Medulla oblongata (tissue), 1 donor: ENCODE data around the gene SFMBT2.

Experiments used
- DNase-seq: peaks from one replicate; pipeline ENCODE4 v3.0.0-alpha.2; 2015; ENCODE audit errors: extremely low spot score

The SFMBT2 gene

DNA sequence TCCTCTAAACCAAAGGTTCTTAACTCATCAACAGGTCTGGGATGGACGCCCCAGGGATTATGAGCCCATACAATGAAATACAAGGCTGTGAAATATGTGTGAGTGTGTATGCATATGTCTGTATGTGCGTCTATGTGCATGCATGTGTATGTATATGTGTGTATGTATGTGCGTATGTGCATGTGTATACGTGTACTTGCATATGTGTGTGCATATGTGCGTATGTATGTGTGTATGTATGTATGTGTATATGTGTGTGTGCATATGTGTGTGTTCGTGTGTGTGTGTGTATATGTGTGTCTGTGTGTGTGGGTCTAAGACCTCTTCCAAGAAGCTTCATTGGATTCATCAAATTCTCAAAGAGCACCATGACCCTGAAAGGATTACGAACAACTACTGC lies 112.3 kb downstream of the SFMBT2 start:
- DNase-seq = no peak

DNA sequence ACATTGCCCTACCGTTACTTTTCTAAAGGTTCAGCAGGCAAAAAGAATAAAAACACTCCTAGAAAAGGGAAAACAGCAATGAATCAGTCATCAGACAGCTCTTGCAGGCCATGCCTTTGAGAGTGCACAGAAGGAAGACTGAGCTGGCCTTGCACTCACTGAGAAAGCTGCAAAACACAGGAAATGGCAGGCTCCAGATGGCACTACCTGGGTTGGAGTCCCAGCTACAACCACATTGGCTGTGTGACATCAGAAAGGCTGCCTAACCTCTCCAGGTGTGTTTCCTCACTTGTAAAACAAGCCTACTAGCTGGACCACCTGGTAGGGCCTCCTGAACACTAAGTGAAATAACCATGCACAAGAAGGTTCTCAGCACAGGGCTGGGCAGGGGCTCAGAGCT lies 113.7 kb downstream of the SFMBT2 start:
- DNase-seq = no peak

- no peak for DNase-seq
Measured at GRCh38 chr10:7296648-7297047, 114.2 kb downstream of the SFMBT2 start.

DNA sequence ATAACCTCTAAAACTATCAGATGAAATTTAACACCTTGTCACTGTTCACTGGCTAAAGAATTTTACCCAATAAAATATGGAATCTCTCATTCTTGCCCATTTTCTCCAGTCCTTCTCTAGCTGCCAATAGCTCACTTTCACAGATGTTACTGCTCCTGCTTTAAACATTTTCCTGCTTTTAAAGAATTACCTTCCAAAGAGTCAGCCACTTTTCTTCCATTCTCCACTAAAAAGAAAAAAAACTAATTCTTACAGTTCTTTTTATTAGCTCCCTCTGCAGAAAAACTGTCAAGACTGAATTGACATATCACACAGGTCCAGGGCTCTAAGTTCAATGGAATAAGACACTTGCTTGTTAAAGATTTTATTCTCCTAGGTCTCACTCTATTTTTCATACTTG lies 114.8 kb downstream of the SFMBT2 start:
- no peak for DNase-seq

DNA sequence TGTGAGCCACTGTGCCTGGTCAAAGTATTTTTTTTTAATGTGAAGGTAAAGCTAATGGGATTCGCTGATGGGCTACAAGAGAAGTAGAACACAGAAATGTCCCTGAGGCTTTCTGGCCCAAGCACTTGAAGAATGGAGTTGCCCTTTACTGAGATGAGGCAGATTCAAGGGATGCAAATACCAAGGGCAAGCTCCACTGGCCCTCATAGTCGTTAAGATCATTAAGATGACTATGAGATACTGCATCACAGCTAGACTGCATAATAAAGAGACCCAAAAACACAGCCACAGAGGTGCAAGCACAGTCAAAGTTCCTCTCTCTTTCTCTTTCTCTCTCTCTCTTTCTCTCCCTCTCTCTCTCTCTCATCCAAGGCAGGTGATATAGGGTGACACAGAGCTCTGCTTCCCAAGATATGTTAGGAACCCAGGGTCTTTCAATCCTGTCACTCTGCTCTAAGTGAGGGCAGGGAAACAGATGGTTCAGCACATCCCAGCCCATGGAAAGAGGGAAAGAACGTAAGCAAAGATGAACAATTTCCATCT lies 117.4 kb downstream of the SFMBT2 start:
- no peak for DNase-seq

GRCh38 chr10:7291487-7292270 lies 119.2 kb downstream of the SFMBT2 start:
- DNase-seq = no peak

GRCh38 chr10:7288060-7288690 lies 122.7 kb downstream of the SFMBT2 start:
- no peak for DNase-seq

GRCh38 chr10:7287377-7287776 lies 123.5 kb downstream of the SFMBT2 start:
- no peak for DNase-seq

- no peak for DNase-seq
Measured at GRCh38 chr10:7285522-7286322, 125.1 kb downstream of the SFMBT2 start.

DNA sequence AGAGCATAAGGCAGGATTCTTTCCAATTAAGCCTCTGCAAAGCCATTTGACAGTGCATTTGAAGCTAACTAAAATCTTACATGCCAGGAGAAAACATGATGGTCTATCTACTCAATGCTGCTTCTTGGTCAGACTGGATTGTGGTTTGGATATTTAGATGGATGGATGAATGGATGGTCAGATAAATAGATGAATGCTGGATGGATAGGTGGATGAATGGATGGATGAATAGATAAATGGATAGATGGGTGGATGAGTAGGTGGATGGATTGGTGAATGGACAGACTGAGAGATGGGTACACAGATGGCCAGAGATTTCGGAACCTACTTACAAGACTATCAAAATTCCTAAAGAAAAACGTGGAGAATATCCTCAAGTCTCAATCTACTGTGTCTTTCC lies 127.6 kb downstream of the SFMBT2 start:
- DNase-seq = no peak

DNA sequence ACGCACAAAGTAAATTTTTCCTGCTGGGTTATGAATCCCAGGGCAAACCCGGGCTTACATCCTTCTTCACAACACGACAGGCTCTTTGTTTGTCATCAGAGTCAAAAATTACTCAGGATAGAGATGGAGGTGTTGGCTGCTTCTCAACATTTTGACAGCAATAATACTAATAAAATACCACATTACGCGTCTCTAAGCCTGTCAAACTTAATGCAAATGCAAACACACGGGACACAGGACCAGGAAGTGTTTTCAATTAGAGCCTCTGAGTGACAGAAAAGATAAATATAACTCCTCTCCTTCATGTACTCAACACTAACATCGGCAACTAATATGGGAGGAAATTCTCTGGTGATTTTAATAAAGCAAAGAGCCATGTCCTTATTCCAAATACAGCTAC lies 128.4 kb downstream of the SFMBT2 start:
- no peak for DNase-seq

DNA sequence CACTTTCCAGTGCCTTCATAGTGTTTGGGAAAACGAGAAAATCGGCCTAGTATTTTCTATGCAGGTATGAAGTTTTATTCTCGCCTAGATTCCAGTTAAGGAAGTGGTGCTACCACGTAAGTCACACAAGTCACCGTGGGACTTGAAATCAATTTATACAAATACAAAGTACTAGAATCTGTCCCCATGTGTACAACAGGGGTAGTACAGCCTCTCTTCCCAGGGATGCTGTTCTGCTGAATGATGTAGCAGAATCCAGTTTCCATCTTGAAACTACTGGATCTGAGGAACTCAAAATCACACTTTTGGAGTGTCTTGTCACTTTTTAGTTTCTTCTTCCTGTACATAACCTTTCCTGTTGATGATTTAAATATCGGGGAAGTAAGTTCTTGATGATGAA lies 129.4 kb downstream of the SFMBT2 start:
- DNase-seq = no peak

DNA sequence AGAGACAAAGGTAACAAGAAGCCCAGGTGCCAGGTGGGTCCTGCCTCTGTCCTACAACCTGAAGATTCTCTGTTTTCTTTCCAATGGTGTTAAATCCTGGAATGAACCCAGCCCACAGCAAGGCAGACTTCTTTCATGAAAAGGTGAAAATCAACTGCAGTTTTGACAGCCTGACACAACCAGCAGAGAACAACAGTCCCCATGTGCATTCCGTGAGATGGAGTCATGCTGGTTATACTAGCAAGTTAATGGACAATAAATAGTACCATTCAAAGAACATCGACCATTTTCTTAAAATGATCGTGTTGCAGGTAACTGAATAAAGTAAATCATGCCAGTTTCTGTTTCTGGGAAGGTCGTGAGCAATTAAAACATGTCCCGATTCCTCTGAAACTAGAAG lies 131.5 kb downstream of the SFMBT2 start:
- no peak for DNase-seq

DNA sequence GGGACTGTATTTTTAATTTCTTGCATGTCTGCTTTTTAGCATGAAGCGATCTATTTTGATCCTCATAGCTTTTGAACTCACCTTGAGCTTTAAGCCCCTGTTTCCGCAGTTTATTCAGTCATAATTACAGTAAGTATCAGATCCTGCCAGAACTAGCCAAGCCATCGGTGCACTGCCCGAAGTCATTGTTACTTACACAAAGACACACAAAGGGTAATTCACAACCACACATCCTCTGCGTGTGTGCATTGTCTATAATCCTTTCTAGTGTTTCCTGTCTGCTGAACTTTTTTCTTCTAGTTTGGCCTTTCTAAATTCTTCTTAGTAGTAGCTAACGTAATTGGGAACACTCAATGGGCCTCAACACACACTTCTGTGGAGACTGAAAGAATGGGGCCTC lies 133.0 kb downstream of the SFMBT2 start:
- no peak for DNase-seq

- no peak for DNase-seq
Measured at GRCh38 chr10:7277432-7277831, 133.4 kb downstream of the SFMBT2 start.

GRCh38 chr10:7275761-7276440 lies 134.9 kb downstream of the SFMBT2 start:
- DNase-seq = no peak

- DNase-seq = no peak
Measured at GRCh38 chr10:7274293-7274692, 136.5 kb downstream of the SFMBT2 start.

GRCh38 chr10:7272008-7272407 lies 138.8 kb downstream of the SFMBT2 start:
- DNase-seq = no peak

- DNase-seq = no peak
Measured at GRCh38 chr10:7269988-7270387, 140.8 kb downstream of the SFMBT2 start.

DNA sequence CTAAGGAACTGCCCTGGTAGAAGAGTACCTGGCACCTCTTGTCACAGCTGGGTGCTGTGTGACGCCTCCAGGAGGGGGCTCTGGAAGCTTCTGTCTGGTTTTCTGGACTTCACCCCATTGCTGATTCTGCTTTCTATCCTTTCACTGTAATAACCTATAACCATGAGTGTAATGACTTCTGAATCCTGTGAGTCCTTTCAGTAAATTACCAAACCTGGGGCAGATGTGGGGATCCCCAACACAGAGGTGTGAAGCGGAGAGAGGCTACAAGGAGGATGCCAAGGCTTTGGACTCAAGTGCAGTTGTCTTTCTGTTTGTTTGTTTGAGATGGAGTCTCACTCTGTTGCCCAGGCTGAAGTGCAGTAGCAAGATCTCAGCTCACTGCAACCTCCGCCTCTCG lies 143.7 kb downstream of the SFMBT2 start:
- no peak for DNase-seq

- no peak for DNase-seq
Measured at GRCh38 chr10:7265396-7266123, 145.3 kb downstream of the SFMBT2 start.
